SU-DHL-6 (cell line): ENCODE data around the gene GDF2.

Experiments used
- H2AFZ ChIP-seq: fragments of 200-600 bp; sonication (generic); 2 replicates; pipeline ENCODE4 v1.6.1; 2014; ENCODE audit warnings: low read depth, mild to moderate bottlenecking, moderate library complexity, mixed read lengths, antibody characterized with exemption, low read length; ENCODE audit not compliant: severe bottlenecking
- H3F3A ChIP-seq: fragments of 200-600 bp; shearing (Covaris generic); 2 replicates; pipeline ENCODE4 v1.6.0; 2016; ENCODE audit warnings: antibody characterized with exemption, mild to moderate bottlenecking; ENCODE audit not compliant: insufficient read depth
- H3K27ac ChIP-seq: fragments of 200-600 bp; sonication (generic); 2 replicates; pipeline ENCODE4 v1.5.1; 2016; ENCODE audit warnings: low read depth, mild to moderate bottlenecking, low read length, moderate library complexity, mixed read lengths
- H3K27me3 ChIP-seq: fragments of 200-600 bp; sonication (generic), shearing (Covaris generic); 2 replicates; pipeline ENCODE4 v1.6.0; 2014; ENCODE audit warnings: mild to moderate bottlenecking, low read length
- H3K36me3 ChIP-seq: fragments of 200-600 bp; sonication (generic); 2 replicates; pipeline ENCODE4 v1.6.1; 2014; ENCODE audit warnings: mild to moderate bottlenecking, low read length, mixed read lengths
- H3K4me2 ChIP-seq: fragments of 300-600, 200-600 bp; shearing (Covaris generic), sonication (generic); 2 replicates; pipeline ENCODE4 v1.6.0; 2014; ENCODE audit warnings: low read length, low read depth, mild to moderate bottlenecking; ENCODE audit not compliant: poor library complexity, severe bottlenecking
- H3K4me3 ChIP-seq: fragments of 200-600 bp; sonication (generic); 2 replicates; pipeline ENCODE4 v1.5.1; 2014; ENCODE audit warnings: antibody characterized with exemption, low read length, mild to moderate bottlenecking, mixed read lengths; ENCODE audit not compliant: insufficient read depth, poor library complexity, severe bottlenecking
- H3K79me2 ChIP-seq: fragments of 200-600 bp; sonication (generic); 2 replicates; pipeline ENCODE4 v1.6.1; 2014; ENCODE audit warnings: mild to moderate bottlenecking, low read length, moderate library complexity; ENCODE audit not compliant: insufficient read depth
- H3K9ac ChIP-seq: fragments of 200-600 bp; sonication (generic); 2 replicates; pipeline ENCODE4 v1.7.0; 2014; ENCODE audit warnings: mild to moderate bottlenecking, low read length
- H3K9me2 ChIP-seq: fragments of 200-600 bp; sonication (generic); replicated peaks from 2 replicates; pipeline ENCODE4 v1.6.1; 2014; ENCODE audit warnings: low read length; ENCODE audit not compliant: insufficient read depth
- H3K9me3 ChIP-seq: fragments of 200-600 bp; sonication (generic); 2 replicates; pipeline ENCODE4 v1.6.1; 2014; ENCODE audit warnings: low read length, mixed read lengths; ENCODE audit not compliant: insufficient read depth
- H4K20me1 ChIP-seq: fragments of 200-600 bp; sonication (generic); 2 replicates; pipeline ENCODE4 v1.6.1; 2014; ENCODE audit warnings: low read depth, mild to moderate bottlenecking, antibody characterized with exemption, low read length, moderate library complexity, mixed read lengths
- CTCF ChIP-seq: fragments of 200-600 bp; sonication (generic); IDR thresholded peaks from one replicate; pipeline ENCODE4 v1.5.1; 2017; ENCODE audit warnings: antibody characterized with exemption, mild to moderate bottlenecking, low read length, moderate library complexity; ENCODE audit not compliant: insufficient read depth, poor library complexity, severe bottlenecking
- EZH2phosphoT487 ChIP-seq: fragments of 200-600 bp; sonication (generic), shearing (Covaris generic); conservative IDR thresholded peaks from 2 replicates; pipeline ENCODE4 v1.6.1; 2018; ENCODE audit warnings: mild to moderate bottlenecking, antibody characterized with exemption, low read length, moderate library complexity, mixed read lengths

GDF2 gene

GRCh38 chr10:47365431-47366180, 43.4 kb downstream of the GDF2 start:
- no peak overlapping the region for H3K9ac ChIP-seq
- TF ChIP-seq EZH2phosphoT487 = no peak
- no peak for TF ChIP-seq CTCF
- H3K79me2 ChIP-seq = no peaks in the 10 kb centered on the region
- no peaks in the 10 kb centered on the region for H4K20me1 ChIP-seq
- H3K9me2 ChIP-seq = no peaks in the 10 kb centered on the region
- H3K27ac ChIP-seq = no peak overlapping the region
- H3K36me3 ChIP-seq = no peaks in the 10 kb centered on the region
- no peaks in the 10 kb centered on the region for H3F3A ChIP-seq
- H3K4me2 ChIP-seq = no peak overlapping the region
- no peak overlapping the region for H3K4me3 ChIP-seq
- H2AFZ ChIP-seq = no peak overlapping the region
- H3K27me3 ChIP-seq = no peaks in the 10 kb centered on the region
- no peaks in the 10 kb centered on the region for H3K9me3 ChIP-seq

GRCh38 chr10:47366181-47366631, 44.0 kb downstream of the GDF2 start:
- Histone ChIP-seq H3K27me3 (no peaks in the 10 kb centered on the region), H3K36me3 (no peaks in the 10 kb centered on the region), H2AFZ (no peak overlapping the region), H3K9me2 (no peaks in the 10 kb centered on the region), H3K4me2 (no peak overlapping the region), H3K79me2 (no peaks in the 10 kb centered on the region), H3K9ac (no peak overlapping the region), H3F3A (no peaks in the 10 kb centered on the region), H3K4me3 (no peak overlapping the region), H4K20me1 (no peaks in the 10 kb centered on the region), H3K9me3 (no peaks in the 10 kb centered on the region), H3K27ac (no peak overlapping the region)
- no peak for TF ChIP-seq CTCF
- no peak for TF ChIP-seq EZH2phosphoT487

GRCh38 chr10:47366731-47367460, 44.6 kb downstream of the GDF2 start:
- Histone ChIP-seq H3K9me2 (no peaks in the 10 kb centered on the region), H3K9ac (no peak overlapping the region), H3K4me3 (no peak overlapping the region), H3K4me2 (no peak overlapping the region), H3F3A (no peaks in the 10 kb centered on the region), H3K9me3 (no peaks in the 10 kb centered on the region), H3K27ac (no peak overlapping the region), H3K79me2 (no peaks in the 10 kb centered on the region), H2AFZ (no peak overlapping the region), H3K36me3 (no peaks in the 10 kb centered on the region), H3K27me3 (no peaks in the 10 kb centered on the region), H4K20me1 (no peaks in the 10 kb centered on the region)
- TF ChIP-seq EZH2phosphoT487 = no peak
- TF ChIP-seq CTCF = no peak
